Endometrial microvascular endothelial cells (primary cell): ENCODE results near the gene ACR. TPM values are rescaled to one million over a fixed set of nuclear protein-coding genes. Genes with fewer than 3 reads are reported as not detected.

Experiments used
- in situ Hi-C: cut with HindIII; loops from 2 replicates; pipeline ENCODE4 v1.10.0; 2017; ENCODE audit warnings: low sequenced_read_pairs, low pct_unique_long_range_greater_than_20kb; ENCODE audit errors: inconsistent ontology term
- total RNA-seq: library from RNA; depleted of rRNA; stranded (reverse); fragments of >200 nt; gene quantifications from one replicate; pipeline ENCODE4 v1.2.3, GENCODE V29; 2015; ENCODE audit errors: inconsistent ontology term

Gene ACR
- total RNA-seq: 0.65 TPM

DNA sequence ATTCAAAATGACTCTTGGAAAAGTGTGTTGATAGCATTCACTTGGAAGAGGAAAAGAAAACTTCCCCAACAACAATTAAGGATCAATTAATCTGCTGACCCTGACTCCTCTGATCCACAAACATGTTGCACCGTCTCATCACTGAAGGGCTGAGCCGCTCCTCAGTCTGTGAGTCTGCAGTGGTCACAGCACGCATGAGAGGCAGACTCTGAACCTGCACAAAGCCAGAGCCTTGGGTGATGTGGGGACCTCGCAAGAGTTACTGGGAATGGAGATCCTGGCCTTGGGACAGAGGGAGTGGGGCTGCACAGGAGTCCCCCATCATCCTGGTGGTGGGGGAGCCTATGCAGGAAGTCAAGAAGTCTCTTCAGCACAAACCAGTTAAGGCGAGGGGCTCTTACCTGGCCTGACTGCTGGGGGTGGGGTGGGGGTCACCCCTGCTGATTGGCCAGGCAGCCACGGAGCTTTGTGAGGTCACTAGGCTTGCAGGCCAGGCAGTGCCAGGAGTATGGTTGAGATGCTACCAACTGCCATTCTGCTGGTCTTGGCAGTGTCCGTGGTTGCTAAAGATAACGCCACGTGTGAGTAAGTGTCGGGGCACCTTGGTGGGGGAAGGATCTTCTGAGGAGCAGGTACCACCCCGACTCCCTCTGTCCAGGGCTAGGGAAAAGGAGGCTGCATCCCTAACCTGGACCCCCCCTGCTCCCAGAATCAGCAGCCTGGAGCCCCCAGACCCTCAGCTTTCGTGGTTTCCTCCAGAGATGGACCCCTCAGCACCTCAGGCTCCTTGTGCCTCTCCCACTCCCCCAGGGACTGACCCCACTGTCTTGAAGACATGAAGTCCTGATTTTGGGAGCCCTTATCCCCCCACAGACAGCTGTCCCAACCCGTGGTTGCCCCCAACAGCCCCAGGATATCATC, at the start of gene ACR:
TSS of gene ACR (plus strand) at position 477 of the 921 bp plus-strand sequence. CDS start at position 509, 32 bp downstream.
- in situ Hi-C loops: no loop called here

DNA sequence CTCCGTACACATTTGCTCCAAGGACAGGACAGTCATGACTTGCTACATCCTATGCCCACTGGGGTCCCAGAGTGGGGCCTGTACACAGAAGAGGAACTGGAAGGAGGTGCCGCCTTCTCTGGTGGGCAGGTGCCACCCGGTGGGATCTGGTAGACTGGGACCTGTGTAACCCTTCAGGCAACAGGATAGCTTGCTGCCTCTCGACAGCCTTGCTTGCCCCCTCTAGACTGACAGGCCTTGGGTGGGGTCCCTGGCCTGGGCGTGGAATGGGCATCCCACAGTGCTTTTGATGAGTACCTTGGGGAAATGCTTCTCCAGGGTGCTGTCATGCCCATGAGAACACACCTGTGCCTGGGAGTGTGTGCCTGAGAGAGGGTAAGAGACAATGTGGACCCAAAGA, 49.6 kb upstream of the ACR start:
- in situ Hi-C loops: no loop called here

DNA sequence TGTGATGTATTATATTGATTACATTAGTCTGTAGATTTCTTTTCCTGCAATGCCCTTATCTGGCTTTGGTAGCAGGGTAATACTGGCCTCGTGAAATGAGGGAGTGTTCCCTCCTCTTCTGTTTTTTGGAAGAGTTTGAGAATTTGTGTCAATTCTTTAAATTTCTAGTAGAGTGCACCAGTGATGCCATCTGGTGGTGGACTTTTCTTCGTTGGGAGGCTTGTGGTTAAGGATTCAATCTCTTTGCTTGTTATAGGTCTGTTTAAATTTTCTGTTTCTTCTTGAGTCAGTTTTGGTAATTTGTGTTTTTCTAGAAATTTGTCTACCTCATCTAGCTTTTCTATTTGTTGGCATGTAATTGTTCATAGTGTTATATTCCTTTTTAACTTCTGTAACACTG, 46.5 kb upstream of the ACR start:
- in situ Hi-C loops: no loop called here

DNA sequence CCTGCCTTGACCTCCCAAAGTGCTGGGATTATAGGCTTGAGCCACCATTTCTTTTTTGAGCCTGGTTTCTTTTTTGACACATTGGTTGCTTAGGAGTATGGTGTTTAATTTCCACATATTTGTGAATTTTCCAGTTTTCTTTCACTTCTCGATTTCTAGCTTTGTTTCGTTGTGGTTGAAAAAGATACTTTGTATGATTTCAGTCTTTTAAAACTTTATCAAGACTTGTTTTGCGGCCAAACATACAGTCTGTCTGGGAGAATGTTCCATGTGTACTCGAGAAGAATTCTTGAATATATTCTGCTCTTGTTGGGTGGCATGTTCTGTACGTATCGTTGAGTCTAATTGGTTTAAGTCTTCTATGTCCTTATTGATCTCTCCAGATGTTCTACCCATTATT, 44.5 kb upstream of the ACR start:
- in situ Hi-C loops: no loop called here

DNA sequence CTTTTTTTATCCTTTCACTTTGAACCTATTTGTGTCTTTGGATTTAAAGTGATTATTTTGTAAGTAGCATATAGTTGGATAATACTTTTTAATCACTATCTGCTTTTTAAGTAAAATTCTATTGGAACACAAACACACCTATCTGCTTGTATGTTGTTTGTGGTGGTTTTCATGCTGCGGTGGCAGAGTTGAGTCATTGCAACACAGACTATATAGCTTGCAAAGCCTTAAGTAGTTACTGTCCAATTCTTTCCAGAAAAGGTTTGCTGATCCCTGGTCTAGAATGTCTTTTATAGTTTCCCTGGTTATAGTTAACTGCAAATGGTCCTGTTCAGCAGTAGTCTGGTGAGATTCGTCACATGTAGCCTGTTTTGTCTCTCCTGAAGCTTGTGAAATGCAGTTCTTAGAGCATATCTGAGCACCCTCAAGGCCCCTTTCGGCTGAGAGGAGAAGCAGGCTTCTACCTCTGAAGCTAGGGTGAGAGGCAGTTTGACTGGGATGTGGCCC, 43.9 kb upstream of the ACR start:
- in situ Hi-C loops: no loop called here

DNA sequence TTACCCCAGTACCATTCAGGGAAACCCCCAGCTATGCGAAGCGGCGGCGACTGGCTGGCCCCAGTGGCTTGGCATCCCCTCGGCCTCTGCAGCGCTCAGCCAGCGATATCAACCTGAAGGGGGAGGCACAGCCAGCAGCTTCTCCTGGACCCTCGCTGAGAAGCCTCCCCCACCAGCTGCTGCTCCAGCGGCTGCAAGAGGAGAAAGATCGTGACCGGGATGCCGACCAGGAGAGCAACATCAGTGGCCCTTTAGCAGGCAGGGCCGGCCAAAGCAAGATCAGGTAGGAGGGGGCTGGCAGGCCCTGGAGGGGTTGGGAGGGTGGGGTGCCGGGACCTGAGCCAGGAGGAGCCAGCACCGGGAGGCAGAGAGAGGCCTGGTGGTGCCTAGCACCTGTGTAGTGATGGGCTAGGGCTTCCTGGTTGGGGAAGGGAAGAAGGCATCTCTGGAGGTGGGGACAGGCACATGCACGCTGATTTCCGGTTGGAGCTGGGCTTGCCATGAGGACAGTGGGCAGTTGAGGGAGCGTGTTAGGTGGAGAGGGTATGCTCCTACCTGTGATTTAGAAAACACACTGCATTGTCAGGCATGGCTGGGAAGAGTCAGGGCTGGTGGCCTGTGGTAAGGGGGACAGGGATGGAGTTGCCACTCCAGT, 43.1 kb upstream of the ACR start:
- in situ Hi-C loops: no loop called here

DNA sequence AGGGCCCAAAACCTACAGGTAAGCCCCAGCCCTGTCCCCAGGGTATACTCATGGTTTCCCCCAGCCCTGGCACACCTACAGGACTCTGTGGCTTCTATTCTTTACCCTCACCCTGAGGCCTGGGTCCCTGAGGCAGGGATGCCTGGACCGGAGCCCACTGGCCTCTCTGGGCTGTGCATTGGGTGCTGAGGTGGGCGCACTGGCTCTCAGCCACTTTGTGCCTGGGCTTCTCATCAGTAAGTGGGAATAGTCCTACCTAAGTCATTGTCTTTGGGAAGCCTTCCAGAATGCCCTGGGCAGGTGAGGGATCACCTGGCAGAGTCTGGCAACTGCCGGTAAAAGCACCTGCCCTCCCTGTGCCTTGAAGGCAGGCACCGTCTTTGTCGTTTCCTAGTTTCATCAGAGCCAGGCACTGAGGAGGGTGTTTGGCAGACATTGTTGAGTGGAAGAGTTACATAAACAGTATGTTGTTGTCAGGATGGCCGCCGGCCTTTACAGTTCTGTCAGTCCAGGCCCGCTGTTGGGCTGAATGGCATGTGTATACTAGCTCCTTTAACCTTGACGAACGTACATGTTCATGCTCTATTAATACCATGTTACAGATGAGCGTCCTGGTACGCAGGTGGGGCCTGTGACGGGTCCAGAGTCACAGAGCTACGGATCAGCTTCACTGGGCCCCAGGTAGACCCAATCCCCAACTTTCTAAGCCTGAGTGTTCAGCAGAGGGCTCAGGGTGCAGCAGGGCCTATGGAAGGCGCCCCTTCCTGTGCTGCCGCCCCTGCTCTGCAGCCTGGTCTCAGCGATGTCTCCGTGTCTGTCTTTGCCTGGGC, 42.4 kb upstream of the ACR start:
- in situ Hi-C loops: no loop called here

DNA sequence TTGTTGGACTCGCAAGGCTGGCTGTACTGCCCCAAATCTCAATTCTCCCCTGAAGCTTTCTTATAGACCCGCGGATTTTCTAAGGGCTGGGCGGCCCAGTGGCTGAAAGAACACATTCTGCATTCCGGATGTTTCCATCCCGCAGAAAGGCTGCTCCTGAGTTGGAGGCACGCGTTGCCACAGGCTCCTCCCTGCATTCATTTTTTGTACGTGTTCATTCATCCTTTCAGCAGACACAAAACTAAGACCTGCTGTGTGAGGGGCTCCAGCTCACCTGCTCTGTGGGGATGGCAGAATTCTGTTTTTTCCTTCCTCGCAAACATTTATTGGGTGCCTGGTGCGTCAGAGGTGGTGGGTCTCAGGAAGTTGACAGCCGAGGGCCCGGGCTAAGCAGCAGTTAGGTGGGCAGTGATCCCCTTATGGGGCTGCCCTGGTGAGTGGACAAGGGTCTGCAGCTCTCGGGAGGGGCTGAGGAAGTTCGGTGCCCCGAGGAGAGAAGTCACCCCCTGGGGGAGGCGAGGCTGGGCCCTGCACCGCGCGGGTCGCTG, 41.7 kb upstream of the ACR start:
- in situ Hi-C loops: no loop called here

DNA sequence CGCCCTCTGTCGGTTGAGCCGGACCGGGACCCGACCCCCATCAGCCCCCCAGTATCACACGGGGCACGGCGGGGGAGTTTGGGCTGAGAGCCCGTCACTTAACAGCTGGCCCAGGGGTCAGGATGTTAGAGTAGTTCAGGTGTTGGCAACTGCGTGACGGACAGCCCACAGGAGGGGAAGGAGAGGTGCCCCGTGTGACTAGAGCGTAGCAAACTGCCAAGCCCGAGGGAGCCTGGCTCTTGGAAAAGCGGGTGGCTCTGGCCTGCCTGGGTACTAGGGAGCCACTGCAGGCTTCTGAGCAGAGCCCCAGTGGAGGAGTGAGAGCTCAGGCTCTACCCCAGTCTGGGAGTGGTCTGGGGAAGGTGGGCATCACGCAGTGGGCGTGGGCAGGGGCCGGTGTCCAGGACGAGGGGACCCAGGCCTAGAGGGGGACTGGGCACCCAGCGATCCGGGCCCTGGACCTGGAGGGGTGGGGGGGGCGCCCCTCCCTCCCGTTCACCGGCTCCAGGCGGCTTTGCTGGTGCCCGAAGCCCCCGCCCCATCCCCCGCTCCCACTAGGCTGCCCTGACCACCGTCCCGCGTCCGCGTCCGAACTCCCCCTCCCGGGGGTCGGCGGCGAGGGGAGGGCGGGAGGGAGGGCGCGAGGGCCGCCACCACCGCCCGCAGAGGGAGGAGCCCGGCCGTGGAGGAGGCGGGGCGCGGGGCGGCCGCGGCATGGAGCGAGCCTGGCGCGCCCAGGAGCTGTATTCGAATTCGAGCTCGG, 41.0 kb upstream of the ACR start:
- in situ Hi-C loops: no loop called here

DNA sequence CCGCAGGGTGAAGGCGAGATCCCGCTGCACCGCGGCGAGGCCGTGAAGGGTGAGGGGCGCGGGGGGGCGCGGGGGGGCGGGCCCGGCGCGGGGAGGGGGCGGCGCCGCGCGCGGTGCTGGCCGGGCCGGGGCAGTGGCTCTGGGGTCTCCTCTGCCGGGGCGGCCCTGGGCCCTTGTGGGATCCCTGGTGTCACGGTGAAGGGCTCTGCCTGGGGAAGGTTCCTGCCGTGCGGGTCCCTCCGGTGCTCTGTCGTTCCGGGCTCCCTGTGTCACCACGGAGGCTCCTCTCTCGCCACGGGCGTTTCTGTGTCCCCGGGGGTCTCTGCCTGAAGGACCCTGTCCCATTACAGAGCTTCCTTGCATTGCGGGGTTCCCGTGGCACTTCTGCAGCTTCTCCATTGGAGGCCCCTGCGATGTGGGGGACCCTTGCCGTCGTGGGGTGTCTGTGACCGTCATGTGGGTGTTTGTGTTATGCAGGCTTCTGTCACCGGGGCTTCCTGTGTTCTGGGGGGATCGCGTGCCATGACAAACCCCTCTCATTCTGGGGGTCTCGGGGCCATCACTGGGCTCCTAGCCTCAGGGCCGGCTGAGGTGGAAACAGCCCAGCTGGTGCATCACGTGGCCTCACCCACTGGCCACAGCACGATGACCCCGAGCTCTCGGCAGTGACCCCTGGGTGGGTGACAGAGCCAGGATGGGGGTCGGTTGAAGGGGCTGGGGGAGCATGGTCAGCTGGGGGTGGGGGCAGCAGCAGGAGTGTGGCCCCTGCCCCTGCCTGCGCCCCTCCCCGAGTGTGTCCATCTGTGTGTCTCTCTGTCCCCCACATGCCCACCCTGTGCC, 40.1 kb upstream of the ACR start:
- in situ Hi-C loops: no loop called here

DNA sequence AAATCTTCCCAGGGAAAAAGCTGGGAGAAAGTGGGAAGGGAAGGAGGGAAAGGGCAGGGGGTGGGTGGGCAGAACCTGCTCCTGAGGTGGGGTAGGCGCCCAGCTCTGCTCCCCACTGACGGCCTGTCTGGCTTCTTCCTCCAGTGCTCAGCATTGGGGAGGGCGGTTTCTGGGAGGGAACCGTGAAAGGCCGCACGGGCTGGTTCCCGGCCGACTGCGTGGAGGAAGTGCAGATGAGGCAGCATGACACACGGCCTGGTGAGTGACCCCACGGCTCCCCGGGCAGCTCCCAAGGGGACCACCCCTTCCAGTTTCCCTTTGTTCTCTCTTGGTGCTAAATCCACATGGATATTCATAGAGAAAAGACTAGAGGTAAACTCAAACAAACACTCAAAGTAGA, 39.5 kb upstream of the ACR start:
- in situ Hi-C loops: no loop called here

DNA sequence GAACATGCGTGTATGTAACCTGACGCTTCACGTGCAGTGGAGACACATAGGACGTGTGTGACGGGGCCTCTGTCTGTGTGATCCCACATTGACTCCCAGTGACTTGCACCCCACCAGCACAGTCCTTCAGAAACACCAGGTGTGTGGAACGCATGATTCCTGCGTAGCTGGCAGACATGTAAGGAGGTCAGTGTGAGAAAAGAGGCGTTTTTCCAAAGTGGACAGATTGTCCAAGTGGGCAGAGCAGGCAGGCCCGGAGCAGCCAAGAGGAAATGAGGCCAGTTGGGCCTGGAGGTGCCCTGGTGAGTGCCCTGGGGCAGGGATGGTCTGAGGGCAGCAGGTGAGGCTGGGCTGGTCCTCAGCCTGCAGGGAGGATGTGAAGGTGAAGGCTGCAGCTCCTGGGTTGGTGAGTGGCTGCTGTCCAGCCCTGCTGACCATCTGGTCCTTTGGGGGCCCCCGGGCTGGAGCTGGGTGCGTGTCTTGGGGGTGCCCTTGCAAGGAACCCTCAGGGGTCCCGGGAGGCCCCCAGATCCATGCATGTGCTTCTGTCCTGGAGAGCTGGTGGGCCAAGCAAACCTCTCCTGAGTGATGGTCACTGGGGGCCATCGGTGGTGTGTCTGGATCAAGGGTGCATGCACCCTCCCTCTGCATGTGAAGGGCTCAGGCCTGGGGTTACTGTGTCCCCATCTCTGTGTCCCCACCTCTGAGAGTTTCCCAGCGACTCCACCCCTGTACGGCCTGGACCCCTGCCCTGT, 38.8 kb upstream of the ACR start:
- in situ Hi-C loops: no loop called here

DNA sequence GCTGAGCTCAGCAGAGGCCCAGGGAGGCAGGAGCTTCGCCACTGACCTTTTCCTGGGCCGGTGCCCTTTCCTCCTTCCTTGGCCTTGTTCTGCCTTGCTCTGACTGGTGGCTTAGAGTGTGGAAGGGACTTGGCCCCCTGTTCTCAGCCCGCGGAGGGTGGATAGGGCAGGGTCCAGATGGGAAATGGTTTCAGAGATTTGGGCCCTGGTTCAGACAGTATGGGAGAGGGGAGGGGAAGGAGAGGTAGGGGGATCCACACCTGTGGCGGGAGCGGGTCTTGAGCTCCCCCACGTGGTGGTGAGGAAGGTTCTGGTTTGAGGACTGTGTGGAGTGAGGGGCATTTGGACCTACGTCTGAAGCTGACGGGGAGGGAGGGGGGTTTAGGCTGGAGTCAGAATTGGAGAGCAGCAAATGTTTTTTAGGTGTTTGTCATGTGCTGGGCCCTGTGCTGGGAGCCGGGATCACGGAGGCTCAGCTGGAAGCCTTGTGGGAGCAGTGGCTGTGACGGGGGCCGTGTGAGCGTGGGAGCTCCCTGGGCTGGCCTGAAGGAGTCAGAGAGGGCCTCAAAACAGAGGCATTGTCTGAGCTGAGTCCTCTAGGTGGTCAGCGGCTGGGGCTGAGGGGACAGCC, 38.1 kb upstream of the ACR start:
- in situ Hi-C loops: no loop called here

DNA sequence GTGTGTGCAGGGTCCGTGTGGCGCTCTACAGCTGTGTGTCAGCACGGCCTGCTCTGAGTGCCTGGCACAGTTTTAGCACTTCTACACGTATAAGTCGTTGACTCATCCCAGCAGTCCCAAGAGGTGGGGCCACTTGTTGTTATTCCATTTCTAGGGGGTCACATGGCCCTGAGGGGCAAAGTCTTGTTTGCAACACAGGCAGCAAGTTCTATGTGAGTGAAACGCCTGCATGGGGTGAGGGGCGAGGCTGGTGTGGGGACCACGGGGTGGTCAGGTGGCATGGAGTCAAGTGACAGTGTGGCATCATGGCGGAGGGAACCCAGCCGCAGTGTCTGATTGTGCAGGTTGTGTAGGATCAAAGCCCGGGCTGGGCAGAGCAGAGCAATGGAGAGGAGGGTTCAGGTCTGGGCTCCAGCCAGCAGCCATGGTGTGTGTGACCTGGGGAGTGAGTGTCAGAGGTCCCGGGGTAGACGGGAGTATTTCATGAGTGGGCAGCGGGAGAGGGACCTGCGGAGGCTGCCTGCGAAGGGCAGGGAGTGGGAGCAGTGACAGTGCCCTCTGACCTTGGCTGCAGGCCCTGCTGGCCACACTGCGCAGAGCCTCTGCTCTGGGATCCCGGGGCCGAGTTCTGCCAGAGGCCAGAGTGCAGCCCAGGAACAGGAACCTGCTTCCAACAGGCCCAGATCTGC, 37.5 kb upstream of the ACR start:
- in situ Hi-C loops: no loop called here

DNA sequence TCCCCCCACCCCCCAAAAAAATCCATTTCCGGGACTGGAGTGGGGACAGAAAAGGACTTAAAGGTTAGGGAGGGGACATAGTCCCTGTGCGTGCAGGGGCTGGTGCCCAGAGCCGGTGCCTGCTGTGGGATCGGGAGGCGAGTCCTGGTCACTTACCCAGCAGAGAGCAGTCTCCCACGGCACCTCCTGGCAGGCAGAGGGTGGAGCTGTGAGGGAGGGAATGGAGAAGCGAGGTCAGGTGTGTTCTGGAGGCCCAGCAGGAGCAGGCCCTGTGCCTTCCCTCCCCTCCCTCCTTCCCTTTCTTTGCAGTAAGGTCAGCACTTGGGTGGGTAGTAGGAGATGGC, 37.0 kb upstream of the ACR start:
- in situ Hi-C loops: no loop called here
